DOHH2 (cell line): Measurements from ENCODE around the gene SLC28A1.

Experiments used
- H3F3A ChIP-seq: fragments of 200-600 bp; sonication (generic), shearing (Covaris generic); 2 replicates; pipeline ENCODE4 v1.6.0; 2016; ENCODE audit warnings: antibody characterized with exemption, mild to moderate bottlenecking; ENCODE audit not compliant: control insufficient read depth, insufficient read depth
- H3K27ac ChIP-seq: fragments of 200-600 bp; sonication (generic); 2 replicates; pipeline ENCODE4 v1.5.1; 2014; ENCODE audit warnings: low read depth, mild to moderate bottlenecking, low read length, moderate library complexity
- H3K27me3 ChIP-seq: fragments of 200-600 bp; sonication (generic); 2 replicates; pipeline ENCODE4 v1.6.1; 2014; ENCODE audit warnings: mild to moderate bottlenecking, low read length, mixed read lengths; ENCODE audit not compliant: control insufficient read depth
- H3K36me3 ChIP-seq: fragments of 200-600 bp; sonication (generic); 2 replicates; pipeline ENCODE4 v1.6.1; 2014; ENCODE audit warnings: mild to moderate bottlenecking, low read length, moderate library complexity, mixed read lengths; ENCODE audit not compliant: control insufficient read depth
- H3K4me1 ChIP-seq: fragments of 200-600 bp; sonication (generic); 2 replicates; pipeline ENCODE4 v1.6.1; 2014; ENCODE audit warnings: mild to moderate bottlenecking, low read length, mixed read lengths; ENCODE audit not compliant: control insufficient read depth
- H3K4me2 ChIP-seq: fragments of 200-600 bp; sonication (generic); 2 replicates; pipeline ENCODE4 v1.6.0; 2014; ENCODE audit warnings: mild to moderate bottlenecking, low read length, moderate library complexity
- H3K4me3 ChIP-seq: fragments of 200-600 bp; sonication (generic); 2 replicates; pipeline ENCODE4 v1.5.1; 2014; ENCODE audit warnings: mild to moderate bottlenecking, low read length, mixed read lengths
- H3K79me2 ChIP-seq: fragments of 200-600 bp; sonication (generic); 2 replicates; pipeline ENCODE4 v1.6.1; 2014; ENCODE audit warnings: mild to moderate bottlenecking, low read length, mixed read lengths; ENCODE audit not compliant: control insufficient read depth
- H3K9me2 ChIP-seq: fragments of 200-600 bp; sonication (generic); replicated peaks from 2 replicates; pipeline ENCODE4 v1.6.1; 2014; ENCODE audit warnings: mild to moderate bottlenecking, low read length, mixed read lengths; ENCODE audit not compliant: control insufficient read depth
- H3K9me3 ChIP-seq: fragments of 200-600 bp; sonication (generic); 2 replicates; pipeline ENCODE4 v1.6.1; 2014; ENCODE audit warnings: antibody characterized with exemption, low read length, mixed read lengths; ENCODE audit not compliant: control insufficient read depth, insufficient read depth
- H4K20me1 ChIP-seq: fragments of 200-600 bp; sonication (generic); 2 replicates; pipeline ENCODE4 v1.6.0; 2014; ENCODE audit warnings: low read depth, mild to moderate bottlenecking, antibody characterized with exemption, low read length, moderate library complexity; ENCODE audit not compliant: control insufficient read depth, insufficient read depth
- EZH2phosphoT487 ChIP-seq: fragments of 200-600 bp; sonication (generic); IDR thresholded peaks from 2 replicates; pipeline ENCODE4 v1.6.1; 2017; ENCODE audit warnings: borderline replicate concordance, mild to moderate bottlenecking, antibody characterized with exemption, low read length, moderate library complexity, mixed read lengths
- TF ChIP-seq, protein P1 (sequence below): fragments of 200-600 bp; sonication (generic); IDR thresholded peaks from one replicate; pipeline ENCODE4 v1.5.1; 2014; ENCODE audit warnings: antibody characterized with exemption, mild to moderate bottlenecking, low read depth, low read length; ENCODE audit not compliant: poor library complexity, severe bottlenecking

The SLC28A1 gene

DNA sequence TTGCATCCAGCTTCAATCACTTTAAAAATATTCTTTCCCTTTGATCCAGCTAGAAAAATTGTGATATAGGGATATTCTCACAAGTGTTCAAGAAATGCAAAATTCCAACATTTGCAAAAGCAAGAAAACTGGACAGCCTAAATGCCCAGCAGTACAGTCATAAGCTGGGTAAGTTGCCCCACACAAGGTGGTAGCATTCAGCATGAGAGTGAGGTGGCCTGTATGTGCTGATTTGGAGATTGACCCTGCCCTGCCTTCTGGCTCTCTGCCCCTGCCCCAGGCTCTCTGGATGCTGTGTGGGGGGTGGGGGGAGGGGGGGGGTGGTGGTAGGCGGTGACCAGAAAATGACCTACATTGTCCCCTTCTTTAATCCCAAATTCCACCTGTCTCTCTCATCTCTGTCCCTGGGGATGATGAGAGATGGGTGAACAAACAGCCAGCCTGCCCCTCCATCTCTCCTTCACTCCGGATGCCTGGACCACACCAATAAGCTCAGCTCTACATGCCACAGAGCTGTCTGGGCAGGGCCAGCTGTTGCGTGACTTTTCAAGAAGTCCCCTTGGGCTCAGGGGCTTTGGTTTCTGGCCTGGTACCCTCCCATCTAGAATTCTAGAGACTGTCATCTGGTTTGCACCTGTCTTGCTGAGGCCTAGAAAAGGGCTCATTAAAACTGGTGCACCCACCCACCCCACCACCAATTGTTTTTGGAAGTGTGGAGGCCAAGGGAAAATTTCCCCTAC lies 42.2 kb downstream of the SLC28A1 start:
- no peak overlapping the region for H3K4me3 ChIP-seq
- no peaks in the 10 kb centered on the region for H4K20me1 ChIP-seq
- no peaks in the 10 kb centered on the region for H3K9me2 ChIP-seq
- H3K9me3 ChIP-seq: no peaks in the 10 kb centered on the region
- TF ChIP-seq, protein P1, sequence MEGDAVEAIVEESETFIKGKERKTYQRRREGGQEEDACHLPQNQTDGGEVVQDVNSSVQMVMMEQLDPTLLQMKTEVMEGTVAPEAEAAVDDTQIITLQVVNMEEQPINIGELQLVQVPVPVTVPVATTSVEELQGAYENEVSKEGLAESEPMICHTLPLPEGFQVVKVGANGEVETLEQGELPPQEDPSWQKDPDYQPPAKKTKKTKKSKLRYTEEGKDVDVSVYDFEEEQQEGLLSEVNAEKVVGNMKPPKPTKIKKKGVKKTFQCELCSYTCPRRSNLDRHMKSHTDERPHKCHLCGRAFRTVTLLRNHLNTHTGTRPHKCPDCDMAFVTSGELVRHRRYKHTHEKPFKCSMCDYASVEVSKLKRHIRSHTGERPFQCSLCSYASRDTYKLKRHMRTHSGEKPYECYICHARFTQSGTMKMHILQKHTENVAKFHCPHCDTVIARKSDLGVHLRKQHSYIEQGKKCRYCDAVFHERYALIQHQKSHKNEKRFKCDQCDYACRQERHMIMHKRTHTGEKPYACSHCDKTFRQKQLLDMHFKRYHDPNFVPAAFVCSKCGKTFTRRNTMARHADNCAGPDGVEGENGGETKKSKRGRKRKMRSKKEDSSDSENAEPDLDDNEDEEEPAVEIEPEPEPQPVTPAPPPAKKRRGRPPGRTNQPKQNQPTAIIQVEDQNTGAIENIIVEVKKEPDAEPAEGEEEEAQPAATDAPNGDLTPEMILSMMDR: no peak
- no peak for TF ChIP-seq EZH2phosphoT487
- no peaks in the 10 kb centered on the region for H3K27me3 ChIP-seq
- H3K36me3 ChIP-seq: no peaks in the 10 kb centered on the region
- no peaks in the 10 kb centered on the region for H3K4me1 ChIP-seq
- H3F3A ChIP-seq: no peaks in the 10 kb centered on the region
- H3K27ac ChIP-seq: no peak overlapping the region
- H3K4me2 ChIP-seq: no peak overlapping the region
- no peaks in the 10 kb centered on the region for H3K79me2 ChIP-seq

GRCh38 chr15:84928843-84929168 lies 44.3 kb downstream of the SLC28A1 start:
- H3K27ac ChIP-seq: no peak overlapping the region
- no peaks in the 10 kb centered on the region for H3K4me1 ChIP-seq
- no peaks in the 10 kb centered on the region for H3K9me2 ChIP-seq
- no peaks in the 10 kb centered on the region for H4K20me1 ChIP-seq
- no peak overlapping the region for H3K4me2 ChIP-seq
- H3K79me2 ChIP-seq: no peaks in the 10 kb centered on the region
- TF ChIP-seq, protein P1: no peak
- TF ChIP-seq EZH2phosphoT487: no peak
- H3K9me3 ChIP-seq: no peaks in the 10 kb centered on the region
- H3F3A ChIP-seq: no peaks in the 10 kb centered on the region
- H3K4me3 ChIP-seq: no peak overlapping the region
- no peaks in the 10 kb centered on the region for H3K27me3 ChIP-seq
- H3K36me3 ChIP-seq: no peaks in the 10 kb centered on the region

- no peaks in the 10 kb centered on the region for H3K9me3 ChIP-seq
- H3K27ac ChIP-seq: no peak overlapping the region
- no peak overlapping the region for H3K4me2 ChIP-seq
Measured at GRCh38 chr15:84929795-84930603, 45.5 kb downstream of the SLC28A1 start.

More at GRCh38 chr15:84929795-84930603, 45.5 kb downstream of the SLC28A1 start:
- H3K4me3 ChIP-seq: no peak overlapping the region
- no peaks in the 10 kb centered on the region for H3K4me1 ChIP-seq
- H3K36me3 ChIP-seq: no peaks in the 10 kb centered on the region
- no peaks in the 10 kb centered on the region for H4K20me1 ChIP-seq
- H3F3A ChIP-seq: no peaks in the 10 kb centered on the region
- no peaks in the 10 kb centered on the region for H3K79me2 ChIP-seq
- TF ChIP-seq EZH2phosphoT487: no peak
- TF ChIP-seq, protein P1: no peak
- H3K27me3 ChIP-seq: no peaks in the 10 kb centered on the region
- no peaks in the 10 kb centered on the region for H3K9me2 ChIP-seq
